Body of pancreas (tissue), 4 donors: ENCODE data around the gene CPXM1. TPM values are rescaled to one million over a fixed set of nuclear protein-coding genes. Genes with fewer than 3 reads are reported as not detected.

ENCODE experiments used
- ATAC-seq: fragments of 150-250 bp; one replicate; pipeline ENCODE4 v1.9.1; 2016
- DNase-seq, 4 donors: peaks; one replicate each; pipeline ENCODE4 v3.0.0-alpha.2; 2019
- H3K27ac ChIP-seq, 4 donors: fragments of 200-600 bp; sonication (generic); 1 replicate in 3 of 4; 2 replicates in 1 of 4; pipeline versions ENCODE4 v1.5.1 to v1.6.1; 2016 to 2019; ENCODE audit warnings: mild to moderate bottlenecking in 1 of 4, mixed read lengths in 1 of 4, moderate library complexity in 1 of 4
- H3K27me3 ChIP-seq, 2 donors: fragments of 200-600 bp; sonication (generic); one replicate each; pipeline ENCODE4 v1.6.0; 2016; ENCODE audit warnings: mild to moderate bottlenecking in 1 of 2
- H3K36me3 ChIP-seq, 2 donors: fragments of 200-600 bp; sonication (generic); replicated peaks in 1 of 2; 2 replicates each; pipeline ENCODE4 v1.5.1; 2016; ENCODE audit warnings: low read depth in 2 of 2; ENCODE audit not compliant: insufficient read depth in 1 of 2
- H3K4me1 ChIP-seq: fragments of 200-600 bp; sonication (generic); one replicate; pipeline ENCODE4 v1.6.0; 2016
- H3K4me3 ChIP-seq, 2 donors: fragments of 200-600 bp; sonication (generic); 1 replicate in 1 of 2; 2 replicates in 1 of 2; pipeline ENCODE4 v1.5.1; 2016 to 2019
- H3K9me3 ChIP-seq, 3 donors: fragments of 200-600 bp; sonication (generic); 1 replicate in 2 of 3; 2 replicates in 1 of 3; pipeline ENCODE4 v1.5.1; 2016
- CTCF ChIP-seq, 7 experiments: fragments of 450-650 bp in 4 of 7; fragments of 200-600 bp in 3 of 7; sonication (generic) in 3 of 7; IDR thresholded peaks; one replicate each; pipeline ENCODE4 v1.5.1; 2016 to 2019; ENCODE audit warnings: antibody characterized with exemption in 7 of 7
- POLR2A ChIP-seq, 3 donors: fragments of 450-650 bp; IDR thresholded peaks; one replicate each; pipeline ENCODE4 v1.6.1; 2016; ENCODE audit warnings: antibody characterized with exemption in 3 of 3, mild to moderate bottlenecking in 2 of 3
- WGBS, 2 donors: methylation state at CpG; one replicate each; pipeline ENCODE4 v1.1.5; 2017; 5-methylcytosine and 5-hydroxymethylcytosine counted together
- intact Hi-C: fragments of 100-400 bp; cut with DNase I; formaldehyde crosslinking; loops from one replicate; pipeline ENCODE4 v1.15.1; 2023
- total RNA-seq, 2 donors: library from RNA; depleted of rRNA; stranded (reverse); fragments of >200 nt; gene quantifications; one replicate each; pipeline ENCODE4 v1.1.0, GENCODE V29; 2016

The CPXM1 gene
- total RNA-seq, 2 donors from 2014 or later: 2.3 to 4.9 TPM

- 44 to 46% methylated on average over 3 to 5 of the region's 5 CpGs for WGBS, 2 donors
Observed at GRCh38 chr20:2768632-2769015, 31.8 kb downstream of the CPXM1 start.

GRCh38 chr20:2767768-2768631, 32.4 kb downstream of the CPXM1 start:
- peak overlapping the region; percentile 7 to 80 (median 73) for H3K27ac ChIP-seq
- ATAC-seq (peak; percentile 97), DNase-seq (peak; percentile 89 to 95 (median 93))
- H3K4me1 ChIP-seq: peaks cover 21% of the 10 kb centered on the region
- peak in 2 of 3 donors; percentile 31 to 36 for TF ChIP-seq POLR2A (IDR thresholded peaks at IDR 0.05)
- TF ChIP-seq CTCF (IDR thresholded peaks at IDR 0.05): peak in 2 of 7 experiments; percentile 8 to 29
- WGBS, 2 donors: 24 to 44% methylated on average over 6 to 15 of the region's 15 CpGs
- intact Hi-C loops: no loop called here
- H3K9me3 ChIP-seq: no peaks in the 10 kb centered on the region
- H3K36me3 ChIP-seq: no peaks in the 10 kb centered on the region
- H3K27me3 ChIP-seq: no peaks in the 10 kb centered on the region
- H3K4me3 ChIP-seq: no peak overlapping the region

More at GRCh38 chr20:2768632-2769015, 31.8 kb downstream of the CPXM1 start:
- no peak for ATAC-seq
- no peak for DNase-seq
- Histone ChIP-seq H3K27ac (peak overlapping the region in 3 of 4 donors; percentile 71 to 80 (median 75)), H3K36me3 (no peaks in the 10 kb centered on the region), H3K4me1 (peaks cover 21% of the 10 kb centered on the region), H3K27me3 (no peaks in the 10 kb centered on the region), H3K4me3 (no peak overlapping the region), H3K9me3 (no peaks in the 10 kb centered on the region)
- TF ChIP-seq POLR2A (IDR thresholded peaks at IDR 0.05) (no peak), CTCF (IDR thresholded peaks at IDR 0.05) (no peak)
- intact Hi-C loops: no loop called here

GRCh38 chr20:2763186-2763585, 37.2 kb downstream of the CPXM1 start:
- no peaks in the 10 kb centered on the region for H3K27me3 ChIP-seq
- 46 to 61% methylated on average over 5 of the region's 5 CpGs for WGBS, 2 donors
- H3K27ac ChIP-seq: no peak overlapping the region
- ATAC-seq: no peak
- H3K9me3 ChIP-seq: no peaks in the 10 kb centered on the region
- H3K4me3 ChIP-seq: no peak overlapping the region
- intact Hi-C loops: no loop called here
- TF ChIP-seq POLR2A (IDR thresholded peaks at IDR 0.05): no peak
- no peak for TF ChIP-seq CTCF (IDR thresholded peaks at IDR 0.05)
- H3K4me1 ChIP-seq: peaks cover 9% of the 10 kb centered on the region
- H3K36me3 ChIP-seq: no peaks in the 10 kb centered on the region
- DNase-seq: no peak

- Histone ChIP-seq H3K36me3 (no peaks in the 10 kb centered on the region), H3K4me3 (no peak overlapping the region), H3K27ac (no peak overlapping the region), H3K9me3 (no peaks in the 10 kb centered on the region), H3K4me1 (peaks cover 4% of the 10 kb centered on the region), H3K27me3 (no peaks in the 10 kb centered on the region)
- no peak for TF ChIP-seq CTCF (IDR thresholded peaks at IDR 0.05)
- no peak for TF ChIP-seq POLR2A (IDR thresholded peaks at IDR 0.05)
- no peak for ATAC-seq
- DNase-seq: no peak
- intact Hi-C loops: no loop called here
- 60 to 63% methylated on average over 2 of the region's 2 CpGs for WGBS, 2 donors
Observed at GRCh38 chr20:2762578-2763131, 37.8 kb downstream of the CPXM1 start.
